Tibial nerve (tissue), 3 donors: ENCODE results near the gene URI1.

Experiments used
- CTCF ChIP-seq, 5 experiments: fragments of 200-600 bp in 3 of 5; fragments of 450-650 bp in 2 of 5; sonication (generic) in 3 of 5; IDR thresholded peaks; one replicate each; pipeline ENCODE4 v1.5.1; 2016 to 2019; ENCODE audit warnings: antibody characterized with exemption in 5 of 5, mild to moderate bottlenecking in 3 of 5, moderate library complexity in 2 of 5
- POLR2A ChIP-seq, 2 donors: fragments of 450-650 bp; IDR thresholded peaks; one replicate each; pipeline ENCODE4 v1.6.1; 2017; ENCODE audit warnings: antibody characterized with exemption in 2 of 2, mild to moderate bottlenecking in 2 of 2, moderate library complexity in 2 of 2

GRCh38 chr19:29961311-29961710 lies 19.3 kb downstream of the URI1 start:
- TF ChIP-seq CTCF (IDR thresholded peaks at IDR 0.05): no peak
- TF ChIP-seq POLR2A (IDR thresholded peaks at IDR 0.05): no peak
